ENCODE measurements around the gene CBX1. TPM values are rescaled to one million over a fixed set of nuclear protein-coding genes. Genes with fewer than 3 reads are reported as not detected.

CBX1 gene
- total RNA-seq, 2 experiments from 2014 or later: 56.8 to 60.0 TPM

DNA sequence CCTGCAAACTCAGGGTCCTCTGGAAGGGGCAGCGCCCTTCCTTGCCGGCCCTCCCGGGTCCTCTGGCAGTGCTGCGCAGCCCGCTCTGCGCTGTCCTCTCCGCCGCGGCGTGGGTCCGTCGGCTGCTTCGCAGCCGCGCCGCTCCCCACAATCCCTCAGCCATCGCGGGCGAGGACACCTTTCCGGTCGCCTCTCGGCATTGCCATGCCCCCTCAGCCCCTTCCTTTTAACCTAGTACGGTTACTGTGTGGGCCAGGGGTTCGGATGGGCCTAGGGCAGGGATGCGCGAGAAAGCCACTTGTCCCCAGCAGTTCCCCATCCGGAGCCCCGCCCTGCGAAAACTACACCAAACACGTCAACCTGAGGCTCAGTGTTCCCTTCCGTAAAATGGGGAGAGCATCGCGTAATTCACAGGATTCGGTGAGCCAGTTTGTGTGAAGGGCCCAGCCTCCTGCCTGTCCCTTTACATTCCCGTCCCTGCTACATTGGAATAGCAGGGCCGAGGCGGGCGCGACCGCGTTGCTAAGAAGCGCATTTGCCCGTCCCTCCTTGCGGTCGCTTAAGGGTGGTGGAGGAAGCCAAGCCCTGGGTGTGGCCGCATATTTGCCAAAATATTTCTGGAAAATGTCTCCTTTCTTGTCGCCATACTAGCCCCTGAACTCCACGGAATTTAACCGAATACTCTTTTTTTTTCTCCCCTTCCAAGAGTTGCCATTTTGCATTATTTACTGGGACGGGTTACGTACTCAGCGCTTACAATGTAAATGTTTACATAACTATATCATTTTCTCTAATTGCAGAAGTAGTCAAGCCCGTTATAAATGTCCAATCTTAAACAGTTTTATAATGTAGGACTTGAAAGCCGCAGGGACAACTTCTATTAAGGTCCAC lies 76.9 kb downstream of the CBX1 start:
- CTCF ChIA-PET: interaction anchor here (0.8 to 3.4 kb wide), 11 partner anchors 12 to 569 kb away, joined by 3 to 54 read pairs (median 8); partner anchors contain the start of genes CDK5RAP3, COPZ2, HOXB5 and NFE2L1

DNA sequence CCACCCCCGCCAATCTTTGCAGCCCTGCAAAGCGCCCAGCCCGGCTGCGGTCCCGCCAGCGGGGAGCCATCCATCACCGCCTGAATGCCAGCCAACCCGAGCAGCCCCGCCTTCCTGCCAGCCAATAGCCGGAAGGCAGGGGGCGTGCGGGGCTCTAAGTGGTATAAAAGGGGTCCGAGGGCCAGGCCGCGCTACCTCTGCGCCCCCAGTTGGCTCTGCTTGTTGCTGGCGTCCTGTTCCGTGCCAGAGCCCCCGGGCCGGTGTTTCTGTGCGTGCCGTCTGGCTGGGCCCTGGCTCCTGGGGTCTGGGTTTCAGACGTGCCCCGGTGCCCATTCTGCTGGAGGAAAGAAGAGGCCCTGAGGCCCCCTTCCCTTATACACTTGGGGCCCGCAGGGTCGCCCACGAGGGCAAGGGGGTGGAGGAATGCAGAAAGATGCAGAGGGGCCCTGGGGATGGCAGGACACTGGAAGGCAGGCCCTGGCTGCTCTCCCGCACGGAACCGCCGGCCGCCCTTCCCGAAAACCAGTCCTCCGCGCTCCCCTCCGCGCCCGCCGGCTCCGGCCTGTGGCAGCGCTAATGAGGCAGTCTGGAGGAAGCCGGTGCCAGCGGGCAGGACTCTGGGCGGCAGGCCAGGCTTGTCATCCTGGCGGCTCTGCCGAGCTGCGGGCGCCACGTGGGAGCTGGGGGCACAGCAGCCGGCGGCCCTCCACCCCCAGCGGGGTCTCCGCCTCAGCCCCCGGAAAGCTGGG lies 77.7 kb downstream of the CBX1 start:
- POLR2A ChIA-PET: no interaction called here
- CTCF ChIA-PET: interaction anchor here (0.8 kb wide), 1 partner anchor 51 kb away, joined by 3 read pairs; no protein-coding TSS in a partner anchor

More for the DNA sequence above, 76.9 kb downstream of the CBX1 start:
- POLR2A ChIA-PET: no interaction called here

DNA sequence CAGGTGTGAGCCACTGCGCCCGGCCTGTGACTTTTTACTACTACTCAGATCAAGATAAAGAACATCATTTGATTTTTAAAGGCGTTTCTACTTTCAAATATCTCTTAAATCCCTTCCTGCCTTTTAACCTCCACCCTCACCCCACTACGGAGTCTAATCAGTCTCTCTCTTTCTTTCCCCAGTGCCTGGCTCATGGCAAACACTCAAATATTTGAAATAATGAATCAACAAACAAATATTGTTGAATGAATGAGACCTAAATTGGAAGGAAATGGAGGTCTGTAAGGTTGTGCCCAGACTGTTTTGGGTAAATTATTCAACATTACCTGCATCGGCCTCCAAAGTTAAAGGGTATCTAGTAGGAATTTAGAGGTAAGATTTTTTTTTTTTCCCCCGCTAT lies 78.4 kb downstream of the CBX1 start:
- CTCF ChIA-PET: interaction anchor here (0.7 kb wide), 2 partner anchors 208 to 888 kb away, joined by 3 to 4 read pairs; no protein-coding TSS in a partner anchor
- POLR2A ChIA-PET: no interaction called here

DNA sequence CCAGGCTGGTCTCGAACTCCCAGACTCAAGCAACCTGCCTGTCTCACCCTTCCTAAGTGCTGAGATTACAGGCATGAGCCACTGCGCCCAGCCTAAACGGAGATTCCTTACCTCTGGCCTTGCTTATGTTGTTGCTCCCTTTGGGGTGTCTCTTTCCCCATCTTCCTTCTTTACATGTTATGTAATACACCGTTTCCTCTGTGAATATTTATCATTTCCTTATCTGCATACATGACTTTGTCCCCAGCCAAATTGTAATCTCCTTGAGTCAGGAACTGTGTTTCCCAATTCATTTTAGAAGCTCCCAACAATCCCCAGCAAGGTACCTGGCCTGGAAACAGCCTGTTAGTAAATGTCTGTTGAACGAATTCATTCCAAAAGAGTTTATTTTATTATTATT lies 79.3 kb downstream of the CBX1 start:
- ChIA-PET CTCF (no interaction called here), POLR2A (no interaction called here)

Other genes with a start within 250 kb of the CBX1 start
- gene SP2, start 205.2 kb downstream of the CBX1 start, total RNA-seq: 10 to 100 TPM; 15.8 to 18.3 TPM
- gene PNPO, start 159.9 kb downstream of the CBX1 start, total RNA-seq: 10 to 100 TPM; 57.8 to 58.0 TPM
- gene PRR15L, start 143.6 kb downstream of the CBX1 start, total RNA-seq: not detected
- gene CDK5RAP3, start 130.4 kb downstream of the CBX1 start, total RNA-seq: 100 to 1,000 TPM; 170 to 175 TPM
- gene COPZ2, start 63.7 kb downstream of the CBX1 start, total RNA-seq: 1 to 10 TPM; 5.5 to 6.0 TPM
- gene NFE2L1, start 53.1 kb downstream of the CBX1 start, total RNA-seq: 100 to 1,000 TPM; 101 to 105 TPM
- 10 to 100 TPM; 35.6 to 38.3 TPM for gene SNX11, start 6.3 kb upstream of the CBX1 start, total RNA-seq

Data from activated CD8-positive, alpha-beta memory T cell treated with anti-CD3 and anti-CD28 coated beads for 36 hours (primary cell).